Parathyroid adenoma (tissue), 2 donors: Measurements from ENCODE around the gene TAF7L.

ENCODE experiments used
- H2AFZ ChIP-seq: fragments of 300-600 bp; sonication (generic); one replicate; pipeline ENCODE4 v1.7.0; 2017; ENCODE audit warnings: antibody characterized with exemption, mild to moderate bottlenecking
- H3K27ac ChIP-seq: fragments of 300-600 bp; sonication (generic); one replicate; pipeline ENCODE4 v1.7.0; 2017
- H3K27me3 ChIP-seq: fragments of 300-600 bp; sonication (generic); one replicate; pipeline ENCODE4 v1.7.0; 2017; ENCODE audit warnings: low read length; ENCODE audit not compliant: control insufficient read depth, insufficient read depth
- H3K36me3 ChIP-seq: fragments of 300-600 bp; sonication (generic); one replicate; pipeline ENCODE4 v1.7.0; 2017; ENCODE audit warnings: low read length; ENCODE audit not compliant: control insufficient read depth, insufficient read depth
- H3K4me1 ChIP-seq: fragments of 300-600 bp; sonication (generic); one replicate; pipeline ENCODE4 v1.7.0; 2017; ENCODE audit warnings: control low read depth
- H3K4me2 ChIP-seq: fragments of 300-600 bp; sonication (generic); one replicate; pipeline ENCODE4 v1.7.0; 2017; ENCODE audit warnings: low read length
- H3K4me3 ChIP-seq: fragments of 300-600 bp; sonication (generic); one replicate; pipeline ENCODE4 v1.7.0; 2017; ENCODE audit warnings: low read depth, low read length
- H3K79me2 ChIP-seq: fragments of 300-600 bp; sonication (generic); one replicate; pipeline ENCODE4 v1.7.0; 2017; ENCODE audit warnings: control low read depth
- H3K9ac ChIP-seq: fragments of 300-600 bp; sonication (generic); one replicate; pipeline ENCODE4 v1.7.0; 2017; ENCODE audit warnings: mild to moderate bottlenecking
- H3K9me3 ChIP-seq: fragments of 300-600 bp; sonication (generic); one replicate; pipeline ENCODE4 v1.7.0; 2017; ENCODE audit warnings: low read length; ENCODE audit not compliant: control insufficient read depth
- TF ChIP-seq, protein P1 (sequence below): fragments of 300-600 bp; sonication (generic); IDR thresholded peaks from one replicate; pipeline ENCODE4 v1.7.0; 2017; ENCODE audit warnings: antibody characterized with exemption, mild to moderate bottlenecking
- donor health status: primary hyperparathyroidism.

The TAF7L gene

DNA sequence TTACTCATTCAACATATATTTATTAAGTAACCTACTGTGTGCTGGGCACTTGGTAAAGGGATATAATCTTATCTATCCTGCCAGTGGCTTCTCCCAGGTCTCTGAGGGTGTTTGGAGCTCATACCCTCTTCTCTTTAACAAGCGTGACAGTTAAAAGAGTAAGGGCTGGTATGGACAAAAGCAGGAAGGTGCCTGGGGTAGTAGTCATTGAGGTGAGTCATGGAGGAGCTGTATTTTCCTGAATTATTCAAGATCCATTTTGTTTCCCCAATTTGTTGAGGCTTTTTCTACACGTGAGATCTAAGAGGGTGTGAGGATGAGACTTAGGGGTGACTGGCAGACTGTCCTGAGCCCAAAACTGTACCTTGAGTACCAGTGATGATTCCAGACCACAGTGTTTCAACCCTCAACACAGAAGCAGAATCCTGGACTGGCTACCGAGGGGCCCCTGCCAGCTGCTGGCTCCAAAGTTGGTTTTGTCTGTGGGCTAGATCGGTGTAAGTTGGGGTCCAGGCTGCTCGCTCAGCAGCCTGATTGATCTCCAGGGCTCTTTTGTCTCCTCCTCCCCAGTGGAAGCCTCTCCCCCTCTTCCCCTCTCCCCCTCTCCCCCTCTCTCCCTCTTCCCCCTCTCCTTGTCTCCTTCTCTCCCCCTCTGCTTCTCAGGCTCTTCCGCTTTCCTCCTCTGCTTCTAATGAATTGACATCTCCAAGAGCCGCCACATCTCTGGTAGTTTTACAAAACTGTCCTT, 71.8 kb downstream of the TAF7L start, which contains the start of gene DRP2:
TSS of gene DRP2 (plus strand) at position 671 of the 748 bp plus-strand sequence. CDS start 11,862 bp downstream, outside the sequence.
- Histone ChIP-seq H3K27me3 (no peaks in the 10 kb centered on the region), H3K36me3 (no peaks in the 10 kb centered on the region), H3K9me3 (no peaks in the 10 kb centered on the region), H3K79me2 (no peaks in the 10 kb centered on the region), H3K27ac (no peak within 1 kb of the TSS), H3K4me3 (no peak within 1 kb of the TSS), H3K4me1 (no peaks in the 10 kb centered on the region), H3K9ac (no peak within 1 kb of the TSS), H2AFZ (no peak within 1 kb of the TSS), H3K4me2 (no peak within 1 kb of the TSS)
- TF ChIP-seq, protein P1, sequence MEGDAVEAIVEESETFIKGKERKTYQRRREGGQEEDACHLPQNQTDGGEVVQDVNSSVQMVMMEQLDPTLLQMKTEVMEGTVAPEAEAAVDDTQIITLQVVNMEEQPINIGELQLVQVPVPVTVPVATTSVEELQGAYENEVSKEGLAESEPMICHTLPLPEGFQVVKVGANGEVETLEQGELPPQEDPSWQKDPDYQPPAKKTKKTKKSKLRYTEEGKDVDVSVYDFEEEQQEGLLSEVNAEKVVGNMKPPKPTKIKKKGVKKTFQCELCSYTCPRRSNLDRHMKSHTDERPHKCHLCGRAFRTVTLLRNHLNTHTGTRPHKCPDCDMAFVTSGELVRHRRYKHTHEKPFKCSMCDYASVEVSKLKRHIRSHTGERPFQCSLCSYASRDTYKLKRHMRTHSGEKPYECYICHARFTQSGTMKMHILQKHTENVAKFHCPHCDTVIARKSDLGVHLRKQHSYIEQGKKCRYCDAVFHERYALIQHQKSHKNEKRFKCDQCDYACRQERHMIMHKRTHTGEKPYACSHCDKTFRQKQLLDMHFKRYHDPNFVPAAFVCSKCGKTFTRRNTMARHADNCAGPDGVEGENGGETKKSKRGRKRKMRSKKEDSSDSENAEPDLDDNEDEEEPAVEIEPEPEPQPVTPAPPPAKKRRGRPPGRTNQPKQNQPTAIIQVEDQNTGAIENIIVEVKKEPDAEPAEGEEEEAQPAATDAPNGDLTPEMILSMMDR: no peak
